Caco-2 (cell line): Measurements from ENCODE around the gene FER. TPM values are rescaled to one million over a fixed set of nuclear protein-coding genes. Genes with fewer than 3 reads are reported as not detected.

Experiments
- BruUV-seq: library from RNA; stranded (reverse); fragments of 400-500 nt; replicated peaks from 2 replicates; lab custom pipeline; 2021; lab: Mats Ljungman, UMichigan
- CTCF ChIA-PET: fragments of 300-600 bp; sonication (Branson Sonifier 250); formaldehyde crosslinking; loops from one replicate; lab custom pipeline; 2022; ENCODE audit warnings: antibody characterized with exemption; lab: Charles Lee
- POLR2A ChIA-PET: fragments of 300-600 bp; sonication (Branson Sonifier 250); formaldehyde crosslinking; loops from one replicate; lab custom pipeline; 2022; ENCODE audit warnings: antibody characterized with exemption; lab: Charles Lee
- DNase-seq, 2 experiments: peaks; one replicate each; pipeline versions ENCODE4 v3.0.0 to v3.0.0-alpha.2; 2020 to 2022
- H3K27me3 ChIP-seq: replicated peaks from 2 replicates; pipeline ENCODE4 v1.6.0; 2011; ENCODE audit warnings: low read length; ENCODE audit not compliant: control insufficient read depth, insufficient read depth
- H3K36me3 ChIP-seq: 2 replicates; pipeline ENCODE4 v1.5.1; 2011; ENCODE audit warnings: low read length; ENCODE audit not compliant: control insufficient read depth, insufficient read depth
- H3K4me1 ChIP-seq: fragments of 250-450 bp; sonication (Bioruptor Pico); 2 replicates; pipeline ENCODE4 v1.5.1; 2020; ENCODE audit warnings: mild to moderate bottlenecking
- H3K4me3 ChIP-seq: 2 replicates; pipeline ENCODE4 v1.5.1; 2011; ENCODE audit warnings: low read depth, mild to moderate bottlenecking, control low read depth, low read length
- H3K9me3 ChIP-seq: fragments of 250-450 bp; sonication (Bioruptor Pico); 2 replicates; pipeline ENCODE4 v1.5.1; 2020; ENCODE audit warnings: mild to moderate bottlenecking, moderate library complexity
- H3K27ac Mint-ChIP-seq: one replicate; pipeline ENCODE4 v1.8.0; 2022; ENCODE audit warnings: mixed read lengths; ENCODE audit not compliant: unreplicated experiment
- H3K27me3 Mint-ChIP-seq: one replicate; pipeline ENCODE4 v1.8.0; 2022; ENCODE audit warnings: mixed read lengths; ENCODE audit not compliant: insufficient read depth, unreplicated experiment
- H3K36me3 Mint-ChIP-seq: one replicate; pipeline ENCODE4 v1.8.0; 2022; ENCODE audit warnings: mild to moderate bottlenecking, mixed read lengths; ENCODE audit not compliant: insufficient read depth, unreplicated experiment
- H3K4me1 Mint-ChIP-seq: one replicate; pipeline ENCODE4 v1.8.0; 2022; ENCODE audit warnings: low read depth, mixed read lengths; ENCODE audit not compliant: unreplicated experiment
- H3K4me3 Mint-ChIP-seq: one replicate; pipeline ENCODE4 v1.8.0; 2022; ENCODE audit warnings: mild to moderate bottlenecking, moderate library complexity, mixed read lengths; ENCODE audit not compliant: unreplicated experiment
- H3K9me3 Mint-ChIP-seq: one replicate; pipeline ENCODE4 v1.8.0; 2022; ENCODE audit warnings: mixed read lengths; ENCODE audit not compliant: unreplicated experiment
- intact Hi-C: fragments of 100-400 bp; cut with micrococcal nuclease; formaldehyde crosslinking; loops from one replicate; pipeline ENCODE4 v1.10.0; 2022; ENCODE audit not compliant: unreplicated experiment
- total RNA-seq: library from RNA; stranded (reverse); gene quantifications from 2 replicates; pipeline ENCODE4 v1.2.3, GENCODE V29; 2022
- TF ChIP-seq, protein P1 (sequence below), 2 experiments: fragments of 200-600 bp in 1 of 2; IDR thresholded peaks; 1 replicate in 1 of 2; 2 replicates in 1 of 2; pipeline versions ENCODE4 v1.5.1 to v1.8.0; 2011 to 2022; ENCODE audit warnings: antibody characterized with exemption in 1 of 2, control low read depth in 1 of 2, inconsistent platforms in 1 of 2, low read depth in 1 of 2, low read length in 1 of 2, mild to moderate bottlenecking in 1 of 2, moderate library complexity in 1 of 2; ENCODE audit not compliant: insufficient read depth in 1 of 2, severe bottlenecking in 1 of 2, unreplicated experiment in 1 of 2

The FER gene
- total RNA-seq, 1 experiment from 2014 or later, result 43.1 TPM

DNA sequence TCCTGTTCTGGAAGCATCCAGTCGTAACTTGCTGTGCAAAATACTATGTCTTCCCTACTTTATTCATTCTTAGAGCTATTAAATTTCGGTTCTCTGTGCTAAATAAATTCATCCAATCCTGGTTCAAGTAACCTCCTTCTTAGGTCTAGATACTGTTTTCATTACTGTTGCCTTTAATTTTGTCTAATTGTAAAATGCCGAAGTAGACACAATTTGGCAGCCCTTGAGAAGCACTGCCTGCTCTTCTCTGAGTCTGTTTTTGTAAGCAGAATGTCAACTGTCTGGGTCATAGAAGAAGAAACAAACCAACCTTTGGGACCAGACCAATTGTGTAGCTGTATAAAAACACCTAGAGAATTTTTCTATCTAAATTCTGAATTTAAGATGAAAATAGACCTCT is 412.8 kb downstream of the FER start:
- intact Hi-C loops, result no loop called here
- POLR2A ChIA-PET, result no interaction called here

DNA sequence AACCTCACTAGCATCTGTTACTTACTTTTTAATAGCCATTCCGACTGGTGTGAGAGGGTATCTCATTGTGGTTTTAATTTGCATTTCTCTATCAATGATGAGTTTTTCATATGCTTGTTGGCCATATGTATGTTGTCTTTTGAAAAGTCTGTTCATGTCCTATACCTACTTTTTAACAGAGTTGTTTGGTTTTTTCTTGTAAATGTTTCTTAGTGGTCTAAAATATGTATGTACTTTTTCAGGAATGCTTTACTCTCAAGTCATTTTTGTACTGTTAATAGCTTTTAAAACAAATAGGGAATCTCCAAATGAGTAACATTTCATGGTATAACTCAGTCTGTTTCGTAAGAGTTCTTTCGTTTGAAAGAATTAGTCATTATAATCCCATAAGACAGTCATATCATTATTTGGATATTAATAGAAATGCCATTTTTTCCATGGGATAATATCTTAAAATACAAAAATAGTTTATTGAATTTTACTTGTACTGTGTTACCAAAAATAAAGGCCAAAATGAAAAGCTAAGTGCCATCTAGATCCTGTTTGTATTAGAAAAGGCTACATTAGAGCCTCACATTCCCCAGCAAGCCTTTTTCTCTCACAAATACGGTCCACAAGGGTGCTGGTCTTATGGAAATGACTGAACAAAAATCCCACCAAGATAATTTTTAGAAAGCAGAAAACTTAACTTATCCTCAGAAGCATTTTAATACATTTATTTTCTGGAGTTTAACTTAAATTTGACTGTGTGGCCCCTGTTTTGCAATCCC is 414.4 kb downstream of the FER start:
- no peaks in the 10 kb centered on the region for H3K27me3 ChIP-seq
- Mint-ChIP-seq H3K4me3 (no peak overlapping the region), H3K27ac (no peak overlapping the region), H3K9me3 (no peaks in the 10 kb centered on the region), H3K27me3 (no peaks in the 10 kb centered on the region), H3K36me3 (peaks cover 6% of the 10 kb centered on the region), H3K4me1 (no peaks in the 10 kb centered on the region)
- no peaks in the 10 kb centered on the region for H3K9me3 ChIP-seq
- no TSS peak for BruUV-seq
- CTCF ChIA-PET, result no interaction called here
- POLR2A ChIA-PET, result no interaction called here
- no peak overlapping the region for H3K4me3 ChIP-seq
- no peaks in the 10 kb centered on the region for H3K4me1 ChIP-seq
- DNase-seq, result no peak
- TF ChIP-seq, protein P1, sequence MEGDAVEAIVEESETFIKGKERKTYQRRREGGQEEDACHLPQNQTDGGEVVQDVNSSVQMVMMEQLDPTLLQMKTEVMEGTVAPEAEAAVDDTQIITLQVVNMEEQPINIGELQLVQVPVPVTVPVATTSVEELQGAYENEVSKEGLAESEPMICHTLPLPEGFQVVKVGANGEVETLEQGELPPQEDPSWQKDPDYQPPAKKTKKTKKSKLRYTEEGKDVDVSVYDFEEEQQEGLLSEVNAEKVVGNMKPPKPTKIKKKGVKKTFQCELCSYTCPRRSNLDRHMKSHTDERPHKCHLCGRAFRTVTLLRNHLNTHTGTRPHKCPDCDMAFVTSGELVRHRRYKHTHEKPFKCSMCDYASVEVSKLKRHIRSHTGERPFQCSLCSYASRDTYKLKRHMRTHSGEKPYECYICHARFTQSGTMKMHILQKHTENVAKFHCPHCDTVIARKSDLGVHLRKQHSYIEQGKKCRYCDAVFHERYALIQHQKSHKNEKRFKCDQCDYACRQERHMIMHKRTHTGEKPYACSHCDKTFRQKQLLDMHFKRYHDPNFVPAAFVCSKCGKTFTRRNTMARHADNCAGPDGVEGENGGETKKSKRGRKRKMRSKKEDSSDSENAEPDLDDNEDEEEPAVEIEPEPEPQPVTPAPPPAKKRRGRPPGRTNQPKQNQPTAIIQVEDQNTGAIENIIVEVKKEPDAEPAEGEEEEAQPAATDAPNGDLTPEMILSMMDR (IDR thresholded peaks at IDR 0.05; ENCODE audit: insufficient read depth in 1 of 2, low read depth in 1 of 2, low read length in 1 of 2, severe bottlenecking in 1 of 2, unreplicated experiment in 1 of 2), result no peak
- intact Hi-C loops, result no loop called here
- no peaks in the 10 kb centered on the region for H3K36me3 ChIP-seq

More for the DNA sequence above, 412.8 kb downstream of the FER start:
- Mint-ChIP-seq H3K27me3 (no peaks in the 10 kb centered on the region), H3K27ac (no peak overlapping the region), H3K9me3 (no peaks in the 10 kb centered on the region), H3K4me1 (no peaks in the 10 kb centered on the region), H3K4me3 (no peak overlapping the region), H3K36me3 (peaks cover under 1% of the 10 kb centered on the region)
- H3K4me3 ChIP-seq, result no peak overlapping the region
- H3K4me1 ChIP-seq, result no peaks in the 10 kb centered on the region
- no peaks in the 10 kb centered on the region for H3K9me3 ChIP-seq
- H3K27me3 ChIP-seq, result no peaks in the 10 kb centered on the region
- no peaks in the 10 kb centered on the region for H3K36me3 ChIP-seq
- no peak for DNase-seq
- no TSS peak for BruUV-seq
- TF ChIP-seq, protein P1 (IDR thresholded peaks at IDR 0.05; ENCODE audit: insufficient read depth in 1 of 2, low read depth in 1 of 2, low read length in 1 of 2, severe bottlenecking in 1 of 2, unreplicated experiment in 1 of 2), result no peak
- CTCF ChIA-PET, result no interaction called here

DNA sequence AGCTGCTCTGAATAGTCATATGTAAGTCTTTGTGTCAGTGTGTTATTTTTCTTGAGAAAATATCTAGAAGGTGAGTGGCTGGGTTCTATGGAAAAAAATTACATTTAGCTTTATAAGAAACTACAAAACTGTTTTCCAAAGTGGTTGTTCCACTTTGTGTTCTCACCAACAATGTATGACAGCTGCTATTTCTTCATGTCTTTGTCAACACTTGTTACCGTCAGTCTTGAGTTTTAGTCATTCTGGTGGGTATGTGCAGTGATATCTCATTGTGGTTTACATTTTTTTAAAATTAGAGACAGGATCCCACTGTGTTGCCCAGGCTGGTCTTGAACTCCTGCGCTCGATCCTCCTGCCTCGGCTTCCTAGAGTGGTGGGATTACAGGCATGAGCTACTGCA is 415.6 kb downstream of the FER start:
- Histone ChIP-seq H3K9me3 (no peaks in the 10 kb centered on the region), H3K4me1 (no peaks in the 10 kb centered on the region), H3K4me3 (no peak overlapping the region), H3K27me3 (no peaks in the 10 kb centered on the region), H3K36me3 (no peaks in the 10 kb centered on the region)
- ChIA-PET POLR2A (no interaction called here), CTCF (no interaction called here)
- H3K4me3 Mint-ChIP-seq, result no peak overlapping the region
- H3K4me1 Mint-ChIP-seq, result no peaks in the 10 kb centered on the region
- TF ChIP-seq, protein P1 (IDR thresholded peaks at IDR 0.05; ENCODE audit: insufficient read depth in 1 of 2, low read depth in 1 of 2, low read length in 1 of 2, severe bottlenecking in 1 of 2, unreplicated experiment in 1 of 2), result no peak
- no peaks in the 10 kb centered on the region for H3K27me3 Mint-ChIP-seq
- H3K27ac Mint-ChIP-seq, result no peak overlapping the region
- no peaks in the 10 kb centered on the region for H3K9me3 Mint-ChIP-seq
- intact Hi-C loops, result no loop called here
- no peak for DNase-seq
- H3K36me3 Mint-ChIP-seq, result peaks cover 6% of the 10 kb centered on the region
- no TSS peak for BruUV-seq
